Neural crest cell (in vitro differentiated cells): Measurements from ENCODE around the gene GNAI3. TPM values are rescaled to one million over a fixed set of nuclear protein-coding genes. Genes with fewer than 3 reads are reported as not detected.
A peak's percentile ranks its signal among the peaks of the same experiment; 100 is the strongest.

ENCODE experiments used
- DNase-seq: peaks from one replicate; pipeline ENCODE4 v3.0.0; 2021; ENCODE audit warnings: low read depth, mixed read lengths, low spot score
- H3K27ac Mint-ChIP-seq: one replicate; pipeline ENCODE4 v1.8.0; 2021; ENCODE audit warnings: mild to moderate bottlenecking, mixed read lengths; ENCODE audit not compliant: unreplicated experiment
- H3K27me3 Mint-ChIP-seq: 2 replicates; pipeline ENCODE4 v1.8.0; 2021; ENCODE audit warnings: low read depth, mild to moderate bottlenecking, mixed read lengths
- H3K36me3 Mint-ChIP-seq: 2 replicates; pipeline ENCODE4 v1.8.0; 2021; ENCODE audit warnings: low read depth, mild to moderate bottlenecking, mixed read lengths
- H3K4me1 Mint-ChIP-seq: 2 replicates; pipeline ENCODE4 v1.8.0; 2021; ENCODE audit warnings: mixed read lengths
- H3K4me3 Mint-ChIP-seq: one replicate; pipeline ENCODE4 v1.8.0; 2021; ENCODE audit warnings: mild to moderate bottlenecking, mixed read lengths
- H3K9me3 Mint-ChIP-seq: 2 replicates; pipeline ENCODE4 v1.8.0; 2021; ENCODE audit warnings: mixed read lengths
- total RNA-seq: library from RNA; stranded (reverse); gene quantifications from 2 replicates; pipeline ENCODE4 v1.2.1, GENCODE V29; 2021
- TF ChIP-seq, protein P1 (sequence below): fragments of 200-600 bp; sonication (generic); conservative IDR thresholded peaks from 2 replicates; pipeline ENCODE4 v1.5.0; 2021; ENCODE audit warnings: antibody characterized with exemption, mild to moderate bottlenecking

The GNAI3 gene
- total RNA-seq, 1 donor from 2014 or later: 9.8 TPM

DNA sequence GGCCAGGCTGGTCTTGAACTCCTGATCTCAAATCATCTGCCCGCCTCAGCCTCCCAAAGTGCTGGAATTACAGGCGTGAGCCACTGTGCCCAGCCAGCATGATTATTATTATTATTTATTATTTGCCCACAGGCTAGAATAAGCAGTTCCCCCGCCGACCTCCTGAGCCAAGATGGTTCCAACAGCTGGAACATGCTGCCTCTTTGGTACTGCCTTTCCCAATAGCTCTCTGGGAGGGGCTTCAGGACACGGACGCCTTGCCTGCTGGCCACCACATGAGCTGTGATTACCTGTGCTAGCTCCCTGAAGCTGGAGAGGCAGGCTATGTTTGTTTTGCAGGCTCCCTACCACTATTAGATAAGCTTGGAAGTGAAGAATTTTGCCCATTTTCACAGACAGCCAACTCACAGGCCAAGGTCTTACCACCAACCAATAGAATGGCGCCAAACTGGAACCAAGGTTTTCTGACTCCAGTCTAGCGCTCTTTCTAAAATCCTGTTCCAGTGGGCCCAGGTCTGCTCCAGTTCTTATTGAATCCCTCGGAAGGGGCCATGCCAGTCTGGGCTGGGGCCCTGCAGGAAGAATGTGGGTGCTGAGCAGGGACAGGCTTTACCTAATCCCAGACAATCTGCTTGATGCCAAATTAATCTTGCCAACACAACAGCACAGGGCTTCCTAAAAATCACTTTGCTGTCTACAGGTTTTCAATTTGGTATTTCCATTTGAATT is 10.8 kb upstream of the GNAI3 start:
- no peak for DNase-seq
- peaks cover 6% of the 10 kb centered on the region for H3K4me1 Mint-ChIP-seq
- no peak overlapping the region for H3K27ac Mint-ChIP-seq
- H3K27me3 Mint-ChIP-seq: peaks cover 3% of the 10 kb centered on the region
- no peak overlapping the region for H3K4me3 Mint-ChIP-seq
- H3K9me3 Mint-ChIP-seq: no peaks in the 10 kb centered on the region
- H3K36me3 Mint-ChIP-seq: no peaks in the 10 kb centered on the region
- TF ChIP-seq, protein P1, sequence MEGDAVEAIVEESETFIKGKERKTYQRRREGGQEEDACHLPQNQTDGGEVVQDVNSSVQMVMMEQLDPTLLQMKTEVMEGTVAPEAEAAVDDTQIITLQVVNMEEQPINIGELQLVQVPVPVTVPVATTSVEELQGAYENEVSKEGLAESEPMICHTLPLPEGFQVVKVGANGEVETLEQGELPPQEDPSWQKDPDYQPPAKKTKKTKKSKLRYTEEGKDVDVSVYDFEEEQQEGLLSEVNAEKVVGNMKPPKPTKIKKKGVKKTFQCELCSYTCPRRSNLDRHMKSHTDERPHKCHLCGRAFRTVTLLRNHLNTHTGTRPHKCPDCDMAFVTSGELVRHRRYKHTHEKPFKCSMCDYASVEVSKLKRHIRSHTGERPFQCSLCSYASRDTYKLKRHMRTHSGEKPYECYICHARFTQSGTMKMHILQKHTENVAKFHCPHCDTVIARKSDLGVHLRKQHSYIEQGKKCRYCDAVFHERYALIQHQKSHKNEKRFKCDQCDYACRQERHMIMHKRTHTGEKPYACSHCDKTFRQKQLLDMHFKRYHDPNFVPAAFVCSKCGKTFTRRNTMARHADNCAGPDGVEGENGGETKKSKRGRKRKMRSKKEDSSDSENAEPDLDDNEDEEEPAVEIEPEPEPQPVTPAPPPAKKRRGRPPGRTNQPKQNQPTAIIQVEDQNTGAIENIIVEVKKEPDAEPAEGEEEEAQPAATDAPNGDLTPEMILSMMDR: no peak

DNA sequence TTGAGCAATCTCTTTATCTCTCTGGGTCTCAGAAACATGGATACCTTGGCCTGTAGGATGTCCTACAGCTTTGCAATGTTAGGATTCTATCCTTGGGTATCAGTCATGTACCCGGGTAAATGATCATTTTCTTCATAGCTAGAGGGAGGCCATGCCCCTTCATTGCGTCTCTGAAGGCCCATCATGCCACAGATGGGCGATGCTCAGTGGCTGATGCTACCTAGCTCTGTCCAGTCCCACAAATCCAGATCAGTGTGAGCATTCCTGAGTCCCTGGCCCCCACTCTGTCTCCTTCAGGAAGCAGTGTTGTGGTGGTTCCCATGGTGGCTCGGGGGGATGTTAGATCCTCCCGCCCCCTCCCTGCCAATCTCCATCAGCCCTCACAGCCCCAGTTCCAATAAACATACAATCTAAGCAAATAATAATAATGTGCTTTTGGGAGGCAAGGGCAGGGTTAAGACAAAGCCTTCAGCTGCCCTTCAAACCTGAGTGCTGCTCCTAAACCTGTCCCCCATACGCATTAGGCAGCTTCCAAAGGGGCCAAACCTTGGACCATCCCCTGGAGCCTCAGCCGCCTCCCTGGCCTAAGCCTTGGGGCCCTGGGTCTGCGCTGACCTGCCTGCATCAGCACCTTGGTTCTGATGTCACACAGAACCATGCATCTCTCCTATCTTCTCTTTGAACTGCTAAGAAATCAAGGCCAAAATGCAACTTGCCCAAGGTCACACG is 9.4 kb upstream of the GNAI3 start:
- H3K36me3 Mint-ChIP-seq: no peaks in the 10 kb centered on the region
- DNase-seq: no peak

DNA sequence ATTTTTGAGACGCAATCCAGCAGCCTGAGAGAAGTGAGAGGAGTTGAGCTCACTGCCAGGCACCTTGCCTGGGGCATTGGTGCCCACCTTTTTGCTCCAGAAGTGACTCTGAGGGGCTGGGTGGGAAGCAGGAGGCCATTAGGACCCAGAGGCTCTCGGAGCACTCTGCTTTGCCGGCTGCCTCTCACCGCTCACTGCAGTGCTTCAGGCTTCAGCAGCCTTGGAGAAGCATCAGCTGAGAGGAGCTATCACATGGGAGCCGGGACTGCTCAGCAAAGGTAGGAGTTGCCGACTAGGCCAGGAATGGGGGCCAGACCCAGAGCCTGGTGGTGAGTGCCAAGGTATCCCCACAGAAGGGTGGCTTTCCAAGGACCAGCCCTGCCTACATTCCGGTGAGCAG is 8.7 kb upstream of the GNAI3 start, which contains the start of gene GPR61:
Gene GPR61 (plus strand): TSS at position 197 of the 400 bp plus-strand sequence. CDS start 3,151 bp downstream, outside the sequence.
- no peaks in the 10 kb centered on the region for H3K4me1 Mint-ChIP-seq
- H3K27ac Mint-ChIP-seq: no peak within 1 kb of the TSS
- no peaks in the 10 kb centered on the region for H3K9me3 Mint-ChIP-seq
- peaks cover 7% of the 10 kb centered on the region for H3K27me3 Mint-ChIP-seq
- TF ChIP-seq, protein P1: no peak
- H3K36me3 Mint-ChIP-seq: no peaks in the 10 kb centered on the region
- no peak for DNase-seq
- H3K4me3 Mint-ChIP-seq: no peak within 1 kb of the TSS

More for the DNA sequence above, 9.4 kb upstream of the GNAI3 start:
- no peak overlapping the region for H3K27ac Mint-ChIP-seq
- no peak overlapping the region for H3K4me3 Mint-ChIP-seq
- TF ChIP-seq, protein P1: no peak
- H3K27me3 Mint-ChIP-seq: peaks cover 7% of the 10 kb centered on the region
- H3K9me3 Mint-ChIP-seq: no peaks in the 10 kb centered on the region
- H3K4me1 Mint-ChIP-seq: no peaks in the 10 kb centered on the region

DNA sequence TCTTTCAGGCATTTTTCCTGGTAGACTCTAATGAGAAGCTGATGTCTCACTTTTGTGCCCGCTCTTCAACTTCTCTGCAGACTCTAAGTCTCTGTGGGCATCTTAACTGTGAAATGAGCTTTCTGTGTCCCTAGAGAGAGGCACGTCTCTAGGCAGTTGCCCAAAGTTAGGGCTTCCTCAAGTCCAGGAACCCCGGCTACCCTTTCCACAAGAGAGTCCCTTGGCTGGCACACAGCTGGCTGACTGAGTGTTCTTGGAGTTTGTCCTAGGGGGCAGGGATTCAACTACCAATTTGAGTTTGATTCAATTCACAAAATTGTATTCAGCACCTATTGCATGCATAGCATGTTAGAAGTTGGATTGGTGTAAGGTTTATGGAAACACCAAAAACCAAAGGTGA is 7.3 kb upstream of the GNAI3 start:
- H3K27ac Mint-ChIP-seq: no peak overlapping the region
- no peaks in the 10 kb centered on the region for H3K9me3 Mint-ChIP-seq
- peaks cover 1% of the 10 kb centered on the region for H3K4me1 Mint-ChIP-seq
- TF ChIP-seq, protein P1: no peak
- no peak overlapping the region for H3K4me3 Mint-ChIP-seq
- H3K27me3 Mint-ChIP-seq: peaks cover 7% of the 10 kb centered on the region
- no peak for DNase-seq
- H3K36me3 Mint-ChIP-seq: no peaks in the 10 kb centered on the region

DNA sequence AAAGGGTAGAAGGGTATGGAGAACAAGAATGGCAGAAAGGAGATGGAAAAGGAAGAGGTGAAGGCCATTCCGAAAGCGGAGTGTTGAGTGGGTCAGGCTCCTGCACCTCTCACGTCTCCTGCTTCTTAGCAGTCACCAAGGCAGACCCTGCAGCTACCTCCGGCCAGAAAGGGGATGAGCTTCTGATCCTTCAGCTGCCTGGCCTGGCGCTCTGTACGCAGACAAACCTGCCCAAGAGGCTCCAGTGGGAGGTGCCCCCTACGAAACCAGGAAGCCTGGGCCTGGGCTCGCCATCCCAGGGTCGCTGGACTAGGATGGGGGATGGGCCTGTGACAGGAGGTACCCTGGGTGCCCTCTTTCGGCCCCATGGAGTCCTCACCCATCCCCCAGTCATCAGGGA is 5.8 kb upstream of the GNAI3 start:
- Mint-ChIP-seq H3K36me3 (no peaks in the 10 kb centered on the region), H3K4me3 (peak overlapping the region; percentile 65), H3K27me3 (peaks cover 7% of the 10 kb centered on the region), H3K9me3 (no peaks in the 10 kb centered on the region), H3K27ac (peak overlapping the region; percentile 6), H3K4me1 (peaks cover 16% of the 10 kb centered on the region)
- no peak for DNase-seq
- TF ChIP-seq, protein P1: no peak
